ENCODE data around the gene CATSPERZ.
"Not testable (repeated sequence)": the region's sequence is repeated elsewhere in the genome, so short reads cannot be mapped to it uniquely, and the experiment has no call there.

Gene CATSPERZ

DNA sequence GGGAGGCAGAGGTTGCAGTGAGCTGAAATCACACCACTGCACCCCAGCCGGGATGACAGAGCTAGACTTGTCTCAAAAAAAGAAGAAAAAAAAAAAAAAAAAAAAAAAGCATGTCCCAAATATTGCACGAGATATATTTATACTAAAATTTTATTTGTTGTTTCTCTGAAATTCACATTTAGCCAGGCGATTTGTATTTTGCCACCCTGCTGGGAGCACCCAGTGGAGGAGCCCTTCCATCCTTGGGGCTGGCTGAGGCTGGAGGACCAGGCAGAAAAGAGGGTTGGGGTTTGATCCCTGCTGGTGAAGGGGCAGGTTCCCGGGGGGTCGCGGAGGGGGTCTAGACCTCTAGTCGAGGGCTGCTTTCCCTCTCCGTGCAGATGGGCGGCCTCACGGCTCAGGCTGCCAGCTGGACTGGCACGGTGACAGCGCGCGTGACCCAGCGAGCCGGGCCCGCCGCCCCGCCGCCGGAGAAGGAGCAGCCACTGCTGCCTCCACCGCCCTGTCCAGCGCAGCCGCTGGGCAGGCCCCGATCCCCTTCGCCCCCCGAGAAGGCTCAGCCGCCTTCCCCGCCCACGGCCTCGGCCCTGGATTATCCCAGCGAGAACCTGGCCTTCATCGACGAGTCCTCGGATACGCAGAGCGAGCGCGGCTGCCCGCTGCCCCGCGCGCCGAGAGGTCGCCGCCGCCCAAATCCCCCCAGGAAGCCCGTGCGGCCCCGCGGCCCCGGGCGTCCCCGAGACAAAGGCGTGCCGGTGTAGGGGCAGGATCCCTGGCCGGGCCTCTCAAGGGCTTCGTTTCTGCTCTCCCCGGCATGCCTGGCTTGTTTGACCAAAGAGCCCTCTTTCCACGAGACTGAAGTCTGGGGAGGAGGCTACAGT is 952 bp upstream of the CATSPERZ start:
- DNase-seq = peak in 47 of 51 donors; percentile 21 to 85 (median 59)

DNA sequence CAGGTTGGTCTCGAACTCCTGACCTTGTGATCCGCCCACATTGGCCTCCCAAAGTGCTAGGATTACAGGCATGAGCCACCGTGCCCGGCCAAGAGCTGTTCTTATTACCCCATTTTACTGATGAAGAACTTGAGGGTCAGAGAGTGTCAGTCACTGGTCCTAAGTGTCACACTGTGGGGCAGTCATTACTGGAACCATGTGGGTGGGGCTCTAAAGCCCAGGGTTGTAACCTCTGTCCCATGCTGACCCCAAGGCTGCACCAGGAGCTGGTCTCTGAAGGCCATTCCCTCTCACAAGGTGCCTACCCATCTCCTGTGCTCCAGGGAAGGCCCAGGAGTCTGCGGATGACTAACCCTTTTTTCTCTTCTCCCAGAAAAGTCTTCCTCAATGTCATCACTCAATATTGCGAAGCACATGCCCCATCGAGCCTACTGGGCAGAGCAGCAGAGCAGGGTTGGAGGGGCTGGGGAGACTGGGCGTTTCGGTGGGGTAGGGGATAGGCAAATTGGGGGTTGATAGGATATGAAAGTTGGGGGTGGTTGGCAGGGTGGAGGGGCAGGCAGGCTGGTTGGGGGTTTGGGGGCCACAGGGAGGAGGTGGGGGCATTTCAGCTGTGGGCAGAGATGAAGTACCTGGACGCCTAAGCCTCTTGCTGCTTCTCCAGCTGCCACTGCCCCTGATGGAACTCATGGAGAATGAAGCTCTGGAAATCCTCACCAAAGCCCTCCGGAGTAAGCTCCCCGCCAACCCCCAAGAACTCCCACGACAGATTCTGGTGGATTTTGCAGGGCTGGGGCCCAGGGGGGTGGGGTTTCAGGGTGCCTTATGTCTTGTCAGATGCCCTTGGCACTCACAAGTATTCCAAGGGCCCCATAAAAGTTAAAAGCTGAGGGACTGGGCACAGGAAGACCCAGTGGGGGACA is 3.2 kb downstream of the CATSPERZ start:
- no peak for DNase-seq

DNA sequence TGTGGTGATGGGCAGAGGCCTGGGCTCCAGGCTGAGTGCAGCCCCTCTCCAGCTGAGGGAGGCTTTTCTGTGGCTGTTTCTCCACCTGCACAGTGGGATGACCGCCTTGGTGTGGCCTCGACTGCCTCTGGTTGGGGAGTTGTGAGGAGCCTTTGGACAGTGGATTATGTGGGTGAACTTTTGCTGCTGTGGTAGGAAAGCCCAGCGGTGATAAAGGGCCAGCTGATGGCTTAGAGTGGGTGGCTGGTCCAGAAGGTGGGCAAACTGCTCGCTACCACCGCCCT is 3.8 kb downstream of the CATSPERZ start:
- peak in 1 of 51 donors; percentile 60 for DNase-seq

DNA sequence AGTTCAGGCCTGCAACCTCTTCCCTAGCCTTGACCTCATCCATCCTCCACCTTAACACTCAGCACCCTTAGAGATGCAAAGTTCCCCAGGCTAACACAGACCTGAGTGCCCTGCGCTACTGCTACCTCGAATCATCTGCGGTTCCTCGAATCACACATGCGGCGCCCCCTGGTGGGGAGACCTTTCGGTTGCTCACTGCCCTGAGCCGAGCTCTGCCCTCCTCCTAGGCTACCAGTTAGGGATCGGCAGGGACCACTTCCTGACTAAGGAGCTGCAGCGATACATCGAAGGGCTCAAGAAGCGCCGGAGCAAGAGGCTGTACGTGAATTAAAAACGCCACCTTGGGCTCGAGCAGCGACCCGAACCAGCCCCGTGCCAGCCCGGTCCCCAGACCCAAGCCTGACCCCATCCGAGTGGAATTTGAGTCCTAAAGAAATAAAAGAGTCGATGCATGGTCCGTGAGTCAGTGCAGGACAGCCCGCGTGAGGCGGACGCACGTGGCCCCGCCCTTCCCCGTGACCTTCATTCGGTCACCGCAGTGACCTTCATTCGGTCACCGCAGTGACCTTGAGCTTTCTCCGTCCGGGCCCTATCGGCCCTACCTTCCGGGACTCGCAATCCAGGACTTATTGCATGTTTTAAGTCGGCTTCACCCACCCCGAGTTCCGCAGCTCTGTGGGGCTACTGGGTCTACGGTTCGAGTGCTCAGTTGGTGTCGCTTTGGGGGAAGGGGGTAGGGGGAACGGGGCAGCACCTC is 4.3 kb downstream of the CATSPERZ start:
- DNase-seq = peak; percentile 28 to 96 (median 79)

- DNase-seq = peak; percentile 66 to 100 (median 99)
Observed at GRCh38 chr11:64305075-64305690, 5.0 kb downstream of the CATSPERZ start, which contains the start of gene ESRRA. Gene ESRRA (plus strand): TSS chr11:64305524. CDS start chr11:64307180, 1,656 bp downstream.

GRCh38 chr11:64305691-64306562 is 5.8 kb downstream of the CATSPERZ start:
- DNase-seq = peak in 38 of 51 donors; percentile 24 to 73 (median 57)

GRCh38 chr11:64306563-64306875 is 6.4 kb downstream of the CATSPERZ start:
- DNase-seq = no peak

GRCh38 chr11:64306876-64307622 is 6.9 kb downstream of the CATSPERZ start:
- peak in 21 of 51 donors; percentile 20 to 73 (median 35) for DNase-seq

DNA sequence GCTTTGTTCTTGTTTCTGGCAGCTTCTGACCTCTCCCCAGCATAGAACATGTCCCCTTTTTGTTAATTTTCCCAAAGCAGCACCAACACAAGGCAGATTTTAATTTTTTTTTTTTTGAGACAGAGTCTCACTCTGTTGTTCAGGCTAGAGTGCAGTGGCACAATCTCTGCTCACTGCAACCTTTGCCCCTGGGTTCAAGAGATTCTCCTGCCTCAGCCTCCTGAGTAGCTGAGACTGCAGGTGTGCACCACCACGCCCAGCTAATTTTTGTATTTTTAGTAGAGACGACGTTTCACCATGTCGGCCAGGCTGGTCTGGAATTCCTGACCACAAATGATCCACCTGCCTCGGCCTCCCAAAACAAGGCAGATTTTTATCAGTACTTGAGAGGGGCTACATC is 7.6 kb downstream of the CATSPERZ start:
- not testable (repeated sequence) for DNase-seq

DNA sequence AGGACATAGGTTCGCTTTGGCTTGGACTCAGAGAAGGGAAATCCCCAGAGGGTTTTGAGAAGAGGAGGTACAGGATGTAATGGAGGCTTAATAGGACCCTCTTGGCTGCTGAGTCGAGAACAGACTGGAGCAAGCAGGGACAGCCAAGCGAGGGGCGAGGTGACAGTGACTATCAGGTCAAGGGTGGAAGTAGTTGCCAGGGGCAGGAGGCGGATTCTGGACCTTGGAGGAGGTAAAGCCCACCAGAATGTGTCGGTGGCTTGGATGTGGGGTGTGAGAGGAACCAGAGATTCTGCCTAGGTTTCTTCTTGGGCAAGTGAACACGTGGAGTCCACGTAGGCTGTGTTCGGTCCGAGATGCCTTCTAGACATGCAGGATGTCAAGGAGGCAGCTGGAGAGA is 12.8 kb downstream of the CATSPERZ start:
- DNase-seq = no peak

DNA sequence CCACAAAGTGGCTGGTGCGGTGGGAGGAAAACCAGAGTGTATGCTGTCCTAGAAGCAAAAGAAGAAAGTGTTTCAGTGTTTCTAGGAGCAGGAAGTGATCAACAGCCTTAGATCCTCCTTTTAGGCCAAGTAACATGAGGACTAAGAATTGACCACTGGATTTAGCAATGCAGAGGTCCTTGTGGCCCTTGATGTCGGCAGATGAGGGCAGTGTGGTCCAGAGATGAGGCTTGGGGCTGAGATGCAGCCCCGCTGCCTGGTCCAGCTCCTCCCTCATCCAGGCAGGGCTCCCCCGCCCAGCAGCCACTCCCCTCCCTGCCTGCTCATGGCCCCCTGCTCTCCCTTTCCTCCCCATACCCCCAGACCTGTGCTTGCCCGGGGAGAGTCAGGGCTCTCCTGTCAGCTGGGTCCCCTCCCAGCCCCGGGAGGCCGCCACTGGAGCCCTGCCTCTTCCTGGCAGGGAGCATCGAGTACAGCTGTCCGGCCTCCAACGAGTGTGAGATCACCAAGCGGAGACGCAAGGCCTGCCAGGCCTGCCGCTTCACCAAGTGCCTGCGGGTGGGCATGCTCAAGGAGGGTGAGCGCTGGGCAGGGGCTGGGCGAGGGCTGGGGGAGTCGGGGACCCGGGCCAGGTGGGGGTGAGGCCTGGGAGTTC is 13.5 kb downstream of the CATSPERZ start:
- DNase-seq = peak in 14 of 51 donors; percentile 18 to 61 (median 32)

- DNase-seq = no peak
Observed at GRCh38 chr11:64314146-64314804, 14.1 kb downstream of the CATSPERZ start.

- DNase-seq = no peak
Observed at GRCh38 chr11:64314805-64315561, 14.8 kb downstream of the CATSPERZ start.

DNA sequence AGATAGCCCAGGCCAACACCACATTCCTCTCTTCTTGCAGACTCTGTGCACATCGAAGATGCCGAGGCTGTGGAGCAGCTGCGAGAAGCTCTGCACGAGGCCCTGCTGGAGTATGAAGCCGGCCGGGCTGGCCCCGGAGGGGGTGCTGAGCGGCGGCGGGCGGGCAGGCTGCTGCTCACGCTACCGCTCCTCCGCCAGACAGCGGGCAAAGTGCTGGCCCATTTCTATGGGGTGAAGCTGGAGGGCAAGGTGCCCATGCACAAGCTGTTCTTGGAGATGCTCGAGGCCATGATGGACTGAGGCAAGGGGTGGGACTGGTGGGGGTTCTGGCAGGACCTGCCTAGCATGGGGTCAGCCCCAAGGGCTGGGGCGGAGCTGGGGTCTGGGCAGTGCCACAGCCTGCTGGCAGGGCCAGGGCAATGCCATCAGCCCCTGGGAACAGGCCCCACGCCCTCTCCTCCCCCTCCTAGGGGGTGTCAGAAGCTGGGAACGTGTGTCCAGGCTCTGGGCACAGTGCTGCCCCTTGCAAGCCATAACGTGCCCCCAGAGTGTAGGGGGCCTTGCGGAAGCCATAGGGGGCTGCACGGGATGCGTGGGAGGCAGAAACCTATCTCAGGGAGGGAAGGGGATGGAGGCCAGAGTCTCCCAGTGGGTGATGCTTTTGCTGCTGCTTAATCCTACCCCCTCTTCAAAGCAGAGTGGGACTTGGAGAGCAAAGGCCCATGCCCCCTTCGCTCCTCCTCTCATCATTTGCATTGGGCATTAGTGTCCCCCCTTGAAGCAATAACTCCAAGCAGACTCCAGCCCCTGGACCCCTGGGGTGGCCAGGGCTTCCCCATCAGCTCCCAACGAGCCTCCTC is 15.7 kb downstream of the CATSPERZ start:
- not testable (repeated sequence) for DNase-seq

DNA sequence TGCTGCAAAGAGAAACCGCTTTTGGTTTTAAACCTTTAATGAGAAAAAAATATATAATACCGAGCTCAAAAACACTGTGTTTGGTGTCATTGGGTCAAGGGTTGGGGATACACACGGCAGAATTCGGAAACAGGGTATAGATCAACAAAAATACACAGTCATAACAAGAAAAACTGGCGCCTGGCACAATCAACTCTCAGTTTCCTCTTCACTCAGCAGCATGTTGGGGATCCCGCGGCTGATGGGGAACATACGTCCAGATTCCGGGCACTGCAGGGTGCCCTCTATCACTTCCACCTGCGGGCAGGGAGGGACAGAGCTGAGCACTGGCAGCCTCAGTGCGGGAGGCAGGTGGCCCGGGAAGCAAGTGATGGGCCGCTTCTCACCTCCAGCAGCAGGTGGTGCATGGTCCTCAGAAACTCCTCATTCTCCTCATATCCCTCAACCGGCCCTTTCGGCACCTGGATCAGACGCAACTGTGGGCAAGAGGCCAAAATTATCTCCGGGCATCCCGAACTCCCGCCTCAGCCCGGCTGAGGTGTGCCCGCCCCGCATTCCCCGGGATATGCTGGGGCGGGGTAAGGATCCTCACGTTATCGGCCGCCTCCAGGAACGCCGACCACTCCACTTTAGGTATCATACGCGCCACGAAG is 16.6 kb downstream of the CATSPERZ start:
- no peak for DNase-seq
